ENCODE measurements around the gene INAFM1.
A peak's percentile ranks its signal among the peaks of the same experiment; 100 is the strongest.

The INAFM1 gene

DNA sequence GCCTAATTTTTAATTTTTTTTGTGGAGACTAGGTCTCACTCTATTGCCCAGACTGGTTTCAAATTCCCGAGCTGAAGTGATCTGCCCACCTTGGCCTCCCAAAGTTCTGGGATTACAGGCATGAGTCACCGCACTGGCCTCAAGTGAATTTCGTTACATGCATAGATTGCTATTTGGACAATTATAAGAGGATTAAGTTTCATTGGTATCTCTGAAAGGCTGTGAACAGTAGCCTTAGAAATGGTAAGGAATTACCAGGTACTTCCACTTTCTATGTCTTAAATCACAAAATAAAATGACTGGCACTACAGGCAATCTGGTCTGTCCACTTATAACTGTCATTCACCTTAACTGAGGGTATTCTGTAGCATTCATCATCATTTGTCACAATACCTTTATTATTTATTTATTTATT, 21.2 kb upstream of the INAFM1 start:
- Histone ChIP-seq H3K36me3 (ENCODE audit: control insufficient read depth in 2 of 2, insufficient read depth in 1 of 2, low read length in 2 of 2) (peaks cover 0 to 2% of the 10 kb centered on the region in 2 experiments; a peak in 1 of 3 replicates), H3K27ac (ENCODE audit: extremely low read depth, low read depth, low read length) (peak overlapping the region; percentile 64), H3K4me3 (ENCODE audit: low read depth, low read length) (no peak overlapping the region), H3K9me3 (ENCODE audit: control insufficient read depth, insufficient read depth, low read depth, low read length) (no peaks in the 10 kb centered on the region), H3K4me1 (ENCODE audit: control insufficient read depth, insufficient read depth, low read length) (peaks cover 22% of the 10 kb centered on the region)
- CTCF ChIA-PET: interaction anchor here (0.6 to 2.6 kb wide), 6 partner anchors 9 to 398 kb away, joined by 3 to 25 read pairs (median 3); no protein-coding TSS in a partner anchor
- POLR2A ChIA-PET: interaction anchor here (0.5 to 1.9 kb wide), 9 partner anchors 9 to 217 kb away, joined by 3 to 17 read pairs (median 4); partner anchors contain the start of genes INAFM1 and ZC3H4
- TF ChIP-seq, protein P1, sequence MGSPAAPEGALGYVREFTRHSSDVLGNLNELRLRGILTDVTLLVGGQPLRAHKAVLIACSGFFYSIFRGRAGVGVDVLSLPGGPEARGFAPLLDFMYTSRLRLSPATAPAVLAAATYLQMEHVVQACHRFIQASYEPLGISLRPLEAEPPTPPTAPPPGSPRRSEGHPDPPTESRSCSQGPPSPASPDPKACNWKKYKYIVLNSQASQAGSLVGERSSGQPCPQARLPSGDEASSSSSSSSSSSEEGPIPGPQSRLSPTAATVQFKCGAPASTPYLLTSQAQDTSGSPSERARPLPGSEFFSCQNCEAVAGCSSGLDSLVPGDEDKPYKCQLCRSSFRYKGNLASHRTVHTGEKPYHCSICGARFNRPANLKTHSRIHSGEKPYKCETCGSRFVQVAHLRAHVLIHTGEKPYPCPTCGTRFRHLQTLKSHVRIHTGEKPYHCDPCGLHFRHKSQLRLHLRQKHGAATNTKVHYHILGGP (tag by site-specific recombination; IDR thresholded peaks at IDR 0.05): no peak; the same call in 1 of the 2 replicates
- TF ChIP-seq ZBTB20 (tag by site-specific recombination; IDR thresholded peaks at IDR 0.05) (no peak; the same call in 1 of the 2 replicates), ZNF157 (tag by site-specific recombination; IDR thresholded peaks at IDR 0.05) (no peak), ZNF501 (tag by site-specific recombination; IDR thresholded peaks at IDR 0.05) (no peak), ZXDB (tag by site-specific recombination; IDR thresholded peaks at IDR 0.05) (peak; percentile 86), ZNF514 (tag by site-specific recombination; IDR thresholded peaks at IDR 0.05) (no peak), ZNF707 (tag by site-specific recombination; IDR thresholded peaks at IDR 0.05) (no peak), ZNF16 (tag by site-specific recombination; IDR thresholded peaks at IDR 0.05; ENCODE audit: low read depth) (no peak), ZNF600 (tag by site-specific recombination; IDR thresholded peaks at IDR 0.05) (peak; percentile 53; the same call in 1 of the 2 replicates), GLIS1 (tag by site-specific recombination; IDR thresholded peaks at IDR 0.05) (peak; percentile 80), ZNF416 (tag by site-specific recombination; IDR thresholded peaks at IDR 0.05) (no peak), ZNF560 (tag by site-specific recombination; IDR thresholded peaks at IDR 0.05; ENCODE audit: borderline replicate concordance) (no peak), ZNF621 (tag by site-specific recombination; IDR thresholded peaks at IDR 0.05) (no peak), ZFP69B (tag by site-specific recombination; IDR thresholded peaks at IDR 0.05) (peak; percentile 60; the same call in 1 of the 2 replicates), ZNF837 (tag by site-specific recombination; IDR thresholded peaks at IDR 0.05) (no peak), OSR2 (tag by site-specific recombination; IDR thresholded peaks at IDR 0.05) (peak; percentile 93), SALL2 (tag by site-specific recombination; IDR thresholded peaks at IDR 0.05; ENCODE audit: borderline replicate concordance) (no peak), BCL11A (tag by site-specific recombination; IDR thresholded peaks at IDR 0.05; ENCODE audit: low read depth) (peak; percentile 96), HOXC10 (CRISPR knock-in tag; IDR thresholded peaks at IDR 0.05) (no peak), ZNF704 (tag by site-specific recombination; IDR thresholded peaks at IDR 0.05) (no peak), ZBTB11 (tag by site-specific recombination; conservative IDR thresholded peaks at IDR 0.05; ENCODE audit: low read depth) (no peak), GLI4 (tag by site-specific recombination; IDR thresholded peaks at IDR 0.05) (no peak), GLIS2 (tag by site-specific recombination; IDR thresholded peaks at IDR 0.05) (no peak), ZNF654 (tag by site-specific recombination; IDR thresholded peaks at IDR 0.05; ENCODE audit: low read depth) (no peak), ZNF48 (tag by site-specific recombination; IDR thresholded peaks at IDR 0.05) (no peak), ZNF10 (tag by site-specific recombination; IDR thresholded peaks at IDR 0.05) (0 out of 2 replicates have a peak, but pooled peaks have one; percentile 48), REPIN1 (tag by site-specific recombination; IDR thresholded peaks at IDR 0.05; ENCODE audit: low read depth) (no peak)
- TF ChIP-seq, protein P2, sequence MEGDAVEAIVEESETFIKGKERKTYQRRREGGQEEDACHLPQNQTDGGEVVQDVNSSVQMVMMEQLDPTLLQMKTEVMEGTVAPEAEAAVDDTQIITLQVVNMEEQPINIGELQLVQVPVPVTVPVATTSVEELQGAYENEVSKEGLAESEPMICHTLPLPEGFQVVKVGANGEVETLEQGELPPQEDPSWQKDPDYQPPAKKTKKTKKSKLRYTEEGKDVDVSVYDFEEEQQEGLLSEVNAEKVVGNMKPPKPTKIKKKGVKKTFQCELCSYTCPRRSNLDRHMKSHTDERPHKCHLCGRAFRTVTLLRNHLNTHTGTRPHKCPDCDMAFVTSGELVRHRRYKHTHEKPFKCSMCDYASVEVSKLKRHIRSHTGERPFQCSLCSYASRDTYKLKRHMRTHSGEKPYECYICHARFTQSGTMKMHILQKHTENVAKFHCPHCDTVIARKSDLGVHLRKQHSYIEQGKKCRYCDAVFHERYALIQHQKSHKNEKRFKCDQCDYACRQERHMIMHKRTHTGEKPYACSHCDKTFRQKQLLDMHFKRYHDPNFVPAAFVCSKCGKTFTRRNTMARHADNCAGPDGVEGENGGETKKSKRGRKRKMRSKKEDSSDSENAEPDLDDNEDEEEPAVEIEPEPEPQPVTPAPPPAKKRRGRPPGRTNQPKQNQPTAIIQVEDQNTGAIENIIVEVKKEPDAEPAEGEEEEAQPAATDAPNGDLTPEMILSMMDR (tag by site-specific recombination; IDR thresholded peaks at IDR 0.05): no peak
- TF ChIP-seq, protein P3, sequence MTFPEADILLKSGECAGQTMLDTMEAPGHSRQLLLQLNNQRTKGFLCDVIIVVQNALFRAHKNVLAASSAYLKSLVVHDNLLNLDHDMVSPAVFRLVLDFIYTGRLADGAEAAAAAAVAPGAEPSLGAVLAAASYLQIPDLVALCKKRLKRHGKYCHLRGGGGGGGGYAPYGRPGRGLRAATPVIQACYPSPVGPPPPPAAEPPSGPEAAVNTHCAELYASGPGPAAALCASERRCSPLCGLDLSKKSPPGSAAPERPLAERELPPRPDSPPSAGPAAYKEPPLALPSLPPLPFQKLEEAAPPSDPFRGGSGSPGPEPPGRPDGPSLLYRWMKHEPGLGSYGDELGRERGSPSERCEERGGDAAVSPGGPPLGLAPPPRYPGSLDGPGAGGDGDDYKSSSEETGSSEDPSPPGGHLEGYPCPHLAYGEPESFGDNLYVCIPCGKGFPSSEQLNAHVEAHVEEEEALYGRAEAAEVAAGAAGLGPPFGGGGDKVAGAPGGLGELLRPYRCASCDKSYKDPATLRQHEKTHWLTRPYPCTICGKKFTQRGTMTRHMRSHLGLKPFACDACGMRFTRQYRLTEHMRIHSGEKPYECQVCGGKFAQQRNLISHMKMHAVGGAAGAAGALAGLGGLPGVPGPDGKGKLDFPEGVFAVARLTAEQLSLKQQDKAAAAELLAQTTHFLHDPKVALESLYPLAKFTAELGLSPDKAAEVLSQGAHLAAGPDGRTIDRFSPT (tag by site-specific recombination; IDR thresholded peaks at IDR 0.05): peak; percentile 88
